ENCODE data around the gene CDCA7. TPM values are rescaled to one million over a fixed set of nuclear protein-coding genes. Genes with fewer than 3 reads are reported as not detected.

CDCA7 gene
- total and polyA plus RNA-seq, 3 donors from 2014 or later = 10.8 to 14.6 (median 10.8) TPM

DNA sequence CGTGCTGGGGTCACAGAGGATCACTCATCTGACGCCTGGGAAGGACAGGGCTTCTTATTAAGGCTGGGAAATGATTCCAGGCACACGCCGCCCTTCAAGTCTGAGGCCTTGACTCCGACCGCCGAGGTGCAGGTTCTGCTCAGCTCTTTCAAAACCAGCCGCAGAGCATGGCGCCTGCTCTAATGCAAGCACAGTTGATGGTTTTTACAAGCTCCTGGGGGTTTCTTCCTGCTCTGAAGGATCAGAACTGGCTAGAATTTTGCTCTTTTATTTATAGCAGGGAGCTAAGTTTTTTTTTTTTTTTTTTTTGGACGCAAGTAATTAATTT is 32.0 kb downstream of the CDCA7 start:
- H3K36me3 ChIP-seq (ENCODE audit: low read depth, missing control alignments) = no peaks in the 10 kb centered on the region
- H3K9me3 ChIP-seq = no peaks in the 10 kb centered on the region
- H3K27ac ChIP-seq = no peak overlapping the region
- no peak overlapping the region for H3K4me3 ChIP-seq
- H3K4me1 ChIP-seq = no peaks in the 10 kb centered on the region
- H3K27me3 ChIP-seq = no peaks in the 10 kb centered on the region
- 62 to 86% methylated on average over 8 to 10 of the region's 10 CpGs for WGBS, 2 donors
- no peak for DNase-seq
- intact Hi-C loops (cut with DNase I; ENCODE audit: low total_unique reads) = no loop called here
- no peak for TF ChIP-seq POLR2A (IDR thresholded peaks at IDR 0.05)
- no peak for TF ChIP-seq CTCF (IDR thresholded peaks at IDR 0.05)

DNA sequence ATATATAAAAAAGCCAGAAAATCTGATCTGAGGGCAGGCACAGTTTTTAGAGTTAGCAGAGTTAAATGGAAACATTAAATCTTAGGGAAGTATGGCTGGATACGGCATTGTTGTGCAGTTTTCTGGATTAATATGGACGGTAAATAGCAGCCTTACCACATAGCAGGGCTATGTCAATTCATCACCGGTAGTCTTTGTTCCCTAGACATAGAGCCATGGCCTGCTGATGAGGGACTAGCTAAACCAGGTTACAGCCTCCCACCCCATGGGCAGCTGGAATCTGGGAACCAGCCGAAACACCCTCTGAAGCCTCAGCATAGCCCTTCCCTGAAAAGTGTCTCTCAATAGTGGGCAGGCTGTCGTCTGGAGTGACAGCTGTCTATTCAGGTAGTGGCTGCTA is 32.4 kb downstream of the CDCA7 start:
- Histone ChIP-seq H3K4me1 (no peaks in the 10 kb centered on the region), H3K36me3 (ENCODE audit: low read depth, missing control alignments) (no peaks in the 10 kb centered on the region), H3K9me3 (no peaks in the 10 kb centered on the region), H3K27ac (no peak overlapping the region), H3K27me3 (no peaks in the 10 kb centered on the region), H3K4me3 (no peak overlapping the region)
- TF ChIP-seq CTCF (IDR thresholded peaks at IDR 0.05) (no peak), POLR2A (IDR thresholded peaks at IDR 0.05) (no peak)
- WGBS, 2 donors = 73 to 91% methylated on average over 5 of the region's 5 CpGs
- intact Hi-C loops (cut with DNase I; ENCODE audit: low total_unique reads) = no loop called here
- no peak for DNase-seq

DNA sequence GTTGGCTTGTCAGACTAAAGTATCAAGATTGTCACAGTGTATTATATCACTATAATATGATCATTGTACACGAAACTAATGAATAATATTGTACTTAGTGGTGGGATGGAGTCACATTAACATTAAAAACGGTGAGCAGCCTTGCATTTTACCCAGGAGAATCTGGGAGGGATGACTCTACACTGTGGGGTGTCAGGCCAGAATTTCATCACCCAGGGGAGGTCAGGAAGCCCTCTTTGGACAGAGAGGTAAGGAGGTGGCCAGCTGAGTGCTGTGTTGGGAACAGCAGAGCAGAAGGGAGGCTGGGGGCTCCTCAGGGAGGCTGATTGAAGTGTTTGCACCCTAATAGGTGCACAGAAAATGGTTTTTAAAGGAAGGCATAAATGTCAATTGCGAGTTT is 33.0 kb downstream of the CDCA7 start:
- 79 to 81% methylated on average over 3 of the region's 3 CpGs for WGBS, 2 donors

DNA sequence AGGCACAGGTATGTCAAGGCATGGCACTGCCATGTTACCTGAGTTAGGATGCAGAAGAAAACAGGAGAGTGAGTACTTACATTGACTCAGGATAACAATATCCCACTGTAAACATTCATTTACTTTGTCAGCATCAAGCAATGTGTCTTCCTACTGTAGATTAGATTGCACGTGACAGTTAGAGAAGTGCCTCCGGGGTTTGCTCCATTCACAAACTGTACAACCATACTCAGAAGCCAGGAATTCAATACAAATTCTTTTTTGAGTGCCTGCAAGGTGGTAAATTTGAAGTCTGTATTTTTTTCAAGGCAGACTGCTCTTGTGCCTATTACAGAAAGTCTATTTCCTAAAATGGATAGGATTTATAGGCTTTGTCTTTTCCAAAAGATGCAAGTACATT is 34.1 kb downstream of the CDCA7 start:
- Histone ChIP-seq H3K27ac (no peak overlapping the region), H3K9me3 (no peaks in the 10 kb centered on the region), H3K4me3 (no peak overlapping the region), H3K36me3 (ENCODE audit: low read depth, missing control alignments) (no peaks in the 10 kb centered on the region), H3K27me3 (no peaks in the 10 kb centered on the region), H3K4me1 (no peaks in the 10 kb centered on the region)
- 93 to 96% methylated on average over 2 of the region's 2 CpGs for WGBS, 2 donors
- intact Hi-C loops (cut with DNase I; ENCODE audit: low total_unique reads) = no loop called here
- DNase-seq = no peak
- TF ChIP-seq POLR2A (IDR thresholded peaks at IDR 0.05) = no peak
- no peak for TF ChIP-seq CTCF (IDR thresholded peaks at IDR 0.05)

More for the DNA sequence above, 33.0 kb downstream of the CDCA7 start:
- Histone ChIP-seq H3K27ac (no peak overlapping the region), H3K27me3 (no peaks in the 10 kb centered on the region), H3K4me3 (no peak overlapping the region), H3K4me1 (no peaks in the 10 kb centered on the region), H3K36me3 (ENCODE audit: low read depth, missing control alignments) (no peaks in the 10 kb centered on the region), H3K9me3 (no peaks in the 10 kb centered on the region)
- no peak for TF ChIP-seq POLR2A (IDR thresholded peaks at IDR 0.05)
- TF ChIP-seq CTCF (IDR thresholded peaks at IDR 0.05) = no peak
- intact Hi-C loops (cut with DNase I; ENCODE audit: low total_unique reads) = no loop called here
- no peak for DNase-seq

DNA sequence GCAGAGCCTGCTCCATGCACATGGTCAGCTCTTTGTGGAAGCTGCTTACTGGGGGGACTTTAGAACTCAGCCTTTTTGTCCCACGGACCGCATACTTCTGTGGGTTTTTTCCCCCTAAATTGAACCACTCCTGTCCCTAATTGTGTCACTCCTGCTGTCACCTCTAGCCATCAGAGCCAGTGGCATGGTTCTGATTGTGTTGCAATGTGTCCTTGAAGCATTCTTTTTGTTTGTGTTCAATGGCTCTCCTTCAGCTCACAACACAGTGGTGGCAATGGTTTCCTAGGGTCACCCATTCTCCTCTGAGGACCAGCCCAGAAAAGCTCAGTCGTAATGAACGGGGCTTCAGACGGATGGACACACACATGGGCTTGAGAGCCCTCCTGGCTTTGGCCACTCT is 35.4 kb downstream of the CDCA7 start:
- WGBS, 2 donors = 92 to 100% methylated on average over 5 of the region's 5 CpGs
- Histone ChIP-seq H3K36me3 (ENCODE audit: low read depth, missing control alignments) (no peaks in the 10 kb centered on the region), H3K4me3 (no peak overlapping the region), H3K9me3 (no peaks in the 10 kb centered on the region), H3K4me1 (no peaks in the 10 kb centered on the region), H3K27ac (no peak overlapping the region), H3K27me3 (no peaks in the 10 kb centered on the region)
- no peak for DNase-seq
- TF ChIP-seq POLR2A (IDR thresholded peaks at IDR 0.05) = no peak
- no peak for TF ChIP-seq CTCF (IDR thresholded peaks at IDR 0.05)
- intact Hi-C loops (cut with DNase I; ENCODE audit: low total_unique reads) = no loop called here

Data from testis (tissue), 3 donors.